Endothelial cell (in vitro differentiated cells): Measurements from ENCODE around the gene BCAR3. TPM values are rescaled to one million over a fixed set of nuclear protein-coding genes. Genes with fewer than 3 reads are reported as not detected.

ENCODE experiments used
- DNase-seq: peaks from one replicate; pipeline ENCODE4 v3.0.0; 2021; ENCODE audit warnings: low spot score
- H3K27ac Mint-ChIP-seq: one replicate; pipeline ENCODE4 v1.8.0; 2021; ENCODE audit warnings: mixed read lengths, inconsistent platforms; ENCODE audit not compliant: unreplicated experiment
- H3K27me3 Mint-ChIP-seq: one replicate; pipeline ENCODE4 v1.8.0; 2021; ENCODE audit warnings: mild to moderate bottlenecking, moderate library complexity, mixed read lengths, inconsistent platforms; ENCODE audit not compliant: unreplicated experiment
- H3K36me3 Mint-ChIP-seq: one replicate; pipeline ENCODE4 v1.8.0; 2021; ENCODE audit warnings: mild to moderate bottlenecking, low read depth, mixed read lengths, inconsistent platforms; ENCODE audit not compliant: unreplicated experiment
- H3K4me1 Mint-ChIP-seq: one replicate; pipeline ENCODE4 v1.8.0; 2021; ENCODE audit warnings: mild to moderate bottlenecking, mixed read lengths, inconsistent platforms; ENCODE audit not compliant: unreplicated experiment
- H3K4me3 Mint-ChIP-seq: one replicate; pipeline ENCODE4 v1.8.0; 2021; ENCODE audit warnings: mild to moderate bottlenecking, mixed read lengths, inconsistent platforms; ENCODE audit not compliant: unreplicated experiment
- H3K9me3 Mint-ChIP-seq: one replicate; pipeline ENCODE4 v1.8.0; 2021; ENCODE audit warnings: mixed read lengths, inconsistent platforms; ENCODE audit not compliant: unreplicated experiment
- total RNA-seq: library from RNA; stranded (reverse); fragmentation: NEBNext Ultra II Directional; extraction: Animal tissue kit (Norgen Biotek cat#: 25700); gene quantifications from one replicate; pipeline ENCODE4 v1.2.1, GENCODE V29; 2021; ENCODE audit not compliant: unreplicated experiment
- TF ChIP-seq, protein P1 (sequence below): fragments of 200-600 bp; sonication (generic); IDR thresholded peaks from one replicate; pipeline ENCODE4 v1.5.0; 2021; ENCODE audit warnings: antibody characterized with exemption; ENCODE audit not compliant: unreplicated experiment

Gene BCAR3
- total RNA-seq, 1 donor from 2014 or later, result 19.9 TPM

- H3K27ac Mint-ChIP-seq, result peak overlapping the region; percentile 72
- H3K4me3 Mint-ChIP-seq, result no peak overlapping the region
- no peaks in the 10 kb centered on the region for H3K36me3 Mint-ChIP-seq
- peaks cover 7% of the 10 kb centered on the region for H3K27me3 Mint-ChIP-seq
- no peak for DNase-seq
- H3K4me1 Mint-ChIP-seq, result peaks cover 29% of the 10 kb centered on the region
- TF ChIP-seq, protein P1, sequence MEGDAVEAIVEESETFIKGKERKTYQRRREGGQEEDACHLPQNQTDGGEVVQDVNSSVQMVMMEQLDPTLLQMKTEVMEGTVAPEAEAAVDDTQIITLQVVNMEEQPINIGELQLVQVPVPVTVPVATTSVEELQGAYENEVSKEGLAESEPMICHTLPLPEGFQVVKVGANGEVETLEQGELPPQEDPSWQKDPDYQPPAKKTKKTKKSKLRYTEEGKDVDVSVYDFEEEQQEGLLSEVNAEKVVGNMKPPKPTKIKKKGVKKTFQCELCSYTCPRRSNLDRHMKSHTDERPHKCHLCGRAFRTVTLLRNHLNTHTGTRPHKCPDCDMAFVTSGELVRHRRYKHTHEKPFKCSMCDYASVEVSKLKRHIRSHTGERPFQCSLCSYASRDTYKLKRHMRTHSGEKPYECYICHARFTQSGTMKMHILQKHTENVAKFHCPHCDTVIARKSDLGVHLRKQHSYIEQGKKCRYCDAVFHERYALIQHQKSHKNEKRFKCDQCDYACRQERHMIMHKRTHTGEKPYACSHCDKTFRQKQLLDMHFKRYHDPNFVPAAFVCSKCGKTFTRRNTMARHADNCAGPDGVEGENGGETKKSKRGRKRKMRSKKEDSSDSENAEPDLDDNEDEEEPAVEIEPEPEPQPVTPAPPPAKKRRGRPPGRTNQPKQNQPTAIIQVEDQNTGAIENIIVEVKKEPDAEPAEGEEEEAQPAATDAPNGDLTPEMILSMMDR, result no peak
- H3K9me3 Mint-ChIP-seq, result no peaks in the 10 kb centered on the region
Measured at GRCh38 chr1:93720956-93721626, 39.5 kb upstream of the BCAR3 start.

DNA sequence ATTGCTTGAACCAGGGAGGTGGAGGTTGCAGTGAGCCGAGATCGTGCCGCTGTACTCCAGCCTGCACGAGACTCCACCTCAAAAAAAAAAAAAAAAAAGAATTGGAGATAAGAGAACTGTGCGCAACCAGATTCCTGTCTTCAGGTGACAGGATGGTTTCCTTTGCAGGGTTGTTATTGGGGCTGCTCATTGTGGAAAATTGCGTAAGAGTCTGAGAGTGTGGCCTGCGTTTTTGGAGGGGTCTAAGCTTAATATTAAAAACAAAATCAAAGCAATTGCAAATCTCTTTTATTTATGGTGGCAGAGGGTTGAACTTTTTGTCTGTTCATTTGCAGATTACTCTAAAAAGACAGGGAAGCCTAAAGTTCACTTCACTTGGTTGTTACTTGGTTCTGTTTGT, 36.0 kb upstream of the BCAR3 start:
- H3K4me3 Mint-ChIP-seq, result no peak overlapping the region
- no peak for DNase-seq
- TF ChIP-seq, protein P1, result no peak
- H3K27ac Mint-ChIP-seq, result no peak overlapping the region
- peaks cover 19% of the 10 kb centered on the region for H3K4me1 Mint-ChIP-seq
- peaks cover 3% of the 10 kb centered on the region for H3K36me3 Mint-ChIP-seq
- peaks cover 6% of the 10 kb centered on the region for H3K27me3 Mint-ChIP-seq
- no peaks in the 10 kb centered on the region for H3K9me3 Mint-ChIP-seq

DNA sequence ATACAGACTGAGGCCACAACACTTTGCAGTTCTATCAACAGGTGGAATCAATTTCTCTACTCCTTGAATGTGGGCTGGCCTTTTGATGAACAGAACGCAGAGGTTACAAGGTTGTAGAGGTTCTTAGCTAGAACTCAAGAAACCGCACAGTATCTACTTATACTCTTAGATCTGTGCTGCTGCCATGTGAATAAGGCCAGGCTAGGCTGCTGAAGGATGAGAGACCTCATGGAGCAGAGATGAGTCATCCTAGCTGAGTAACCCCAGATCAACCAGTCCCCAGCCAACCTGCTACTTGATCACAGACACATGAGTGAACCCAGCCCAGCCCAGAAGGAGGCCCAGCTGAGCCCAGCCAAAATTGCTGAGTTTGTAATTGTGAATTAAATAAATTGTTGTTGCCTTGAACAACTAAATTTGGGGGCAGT, 35.3 kb upstream of the BCAR3 start:
- H3K4me1 Mint-ChIP-seq, result peaks cover 17% of the 10 kb centered on the region
- no peak for DNase-seq
- TF ChIP-seq, protein P1, result no peak
- H3K9me3 Mint-ChIP-seq, result no peaks in the 10 kb centered on the region
- H3K36me3 Mint-ChIP-seq, result peaks cover 10% of the 10 kb centered on the region
- no peak overlapping the region for H3K4me3 Mint-ChIP-seq
- peaks cover 6% of the 10 kb centered on the region for H3K27me3 Mint-ChIP-seq
- no peak overlapping the region for H3K27ac Mint-ChIP-seq

- no peak for DNase-seq
- Mint-ChIP-seq H3K9me3 (no peaks in the 10 kb centered on the region), H3K4me3 (no peak overlapping the region), H3K4me1 (peaks cover 9% of the 10 kb centered on the region), H3K27me3 (peaks cover 10% of the 10 kb centered on the region), H3K27ac (no peak overlapping the region), H3K36me3 (peaks cover 12% of the 10 kb centered on the region)
- TF ChIP-seq, protein P1, result no peak
Measured at GRCh38 chr1:93716163-93716562, 34.5 kb upstream of the BCAR3 start.

DNA sequence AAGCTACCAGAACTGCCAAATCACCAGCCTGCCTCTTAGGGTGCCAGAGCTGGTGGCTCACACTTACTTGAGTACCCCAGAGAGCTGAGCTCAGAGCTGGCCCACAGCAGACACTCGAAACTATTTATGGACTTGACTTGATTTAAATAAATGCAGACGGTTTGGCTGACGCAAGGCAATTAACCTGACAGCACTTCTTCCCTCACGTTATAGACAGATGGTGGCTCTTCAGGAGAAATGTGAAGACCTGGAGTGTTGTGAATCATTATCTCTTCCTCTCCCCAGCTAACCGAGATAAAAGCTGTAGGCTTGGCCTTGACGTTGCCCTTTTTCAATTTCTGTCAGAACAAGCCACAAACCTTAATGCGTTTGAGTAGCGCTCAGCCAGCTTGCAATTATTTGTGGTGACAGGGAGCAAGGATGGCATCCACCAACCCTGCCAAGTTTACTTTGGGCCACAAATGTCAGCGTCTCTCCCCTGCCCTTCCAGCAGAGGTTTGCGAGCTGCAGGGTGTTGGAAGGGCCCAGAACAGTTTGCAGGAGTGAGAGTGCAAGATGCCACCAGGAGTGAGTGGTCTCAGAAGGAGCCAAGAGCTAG, 34.0 kb upstream of the BCAR3 start:
- Mint-ChIP-seq H3K27me3 (peaks cover 11% of the 10 kb centered on the region), H3K4me1 (peaks cover 8% of the 10 kb centered on the region), H3K27ac (no peak overlapping the region), H3K36me3 (peaks cover 12% of the 10 kb centered on the region), H3K9me3 (no peaks in the 10 kb centered on the region), H3K4me3 (no peak overlapping the region)
- DNase-seq, result no peak
- TF ChIP-seq, protein P1, result no peak
